OCI-LY1 (cell line): ENCODE data around the gene PRR36.

ENCODE experiments used
- H2AFZ ChIP-seq: fragments of 200-600 bp; sonication (generic), shearing (Covaris generic); 2 replicates; pipeline ENCODE4 v1.6.0; 2014; ENCODE audit warnings: antibody characterized with exemption, mild to moderate bottlenecking, low read length
- H3F3A ChIP-seq: fragments of 200-600 bp; sonication (generic), shearing (Covaris generic); 2 replicates; pipeline ENCODE4 v1.6.0; 2014; ENCODE audit warnings: mild to moderate bottlenecking, antibody characterized with exemption, low read length, moderate library complexity; ENCODE audit not compliant: insufficient read depth
- H3K27ac ChIP-seq: fragments of 200-600 bp; sonication (generic); 2 replicates; pipeline ENCODE4 v1.5.1; 2014; ENCODE audit warnings: low read length, mixed run types, mild to moderate bottlenecking, low read depth; ENCODE audit not compliant: poor library complexity, severe bottlenecking
- H3K27me3 ChIP-seq: fragments of 200-600 bp; sonication (generic); 2 replicates; pipeline ENCODE4 v1.6.0; 2014; ENCODE audit warnings: antibody characterized with exemption, mild to moderate bottlenecking, low read length, moderate library complexity; ENCODE audit not compliant: insufficient read depth
- H3K36me3 ChIP-seq: fragments of 200-600 bp; sonication (generic); 2 replicates; pipeline ENCODE4 v1.6.1; 2014; ENCODE audit warnings: mild to moderate bottlenecking, antibody characterized with exemption, low read length, moderate library complexity, mixed read lengths; ENCODE audit not compliant: insufficient read depth
- H3K4me1 ChIP-seq: fragments of 200-600 bp; sonication (generic); 2 replicates; pipeline ENCODE4 v1.5.1; 2014; ENCODE audit warnings: mild to moderate bottlenecking, low read length, moderate library complexity; ENCODE audit not compliant: insufficient read depth, severe bottlenecking
- H3K4me2 ChIP-seq: fragments of 200-600 bp; sonication (generic), shearing (Covaris generic); 2 replicates; pipeline ENCODE4 v1.6.1; 2014; ENCODE audit warnings: low read length
- H3K4me3 ChIP-seq: fragments of 200-600 bp; sonication (generic); 2 replicates; pipeline ENCODE4 v1.5.1; 2014; ENCODE audit warnings: low read length, low read depth, mild to moderate bottlenecking, mixed read lengths; ENCODE audit not compliant: poor library complexity, severe bottlenecking
- H3K79me2 ChIP-seq: fragments of 200-600 bp; shearing (Covaris generic); 2 replicates; pipeline ENCODE4 v1.6.1; 2016; ENCODE audit warnings: mixed run types, low read length, mixed read lengths; ENCODE audit not compliant: insufficient read depth
- H3K9ac ChIP-seq: fragments of 200-600 bp; sonication (generic), shearing (Covaris generic); 2 replicates; pipeline ENCODE4 v1.6.1; 2014; ENCODE audit warnings: mild to moderate bottlenecking, low read length, mixed read lengths
- H3K9me2 ChIP-seq: fragments of 200-600 bp; sonication (generic), shearing (Covaris generic); 2 replicates; pipeline ENCODE4 v1.6.1; 2014; ENCODE audit warnings: low read depth, mild to moderate bottlenecking, low read length, mixed read lengths
- H3K9me3 ChIP-seq: fragments of 200-600 bp; shearing (Covaris generic); 2 replicates; pipeline ENCODE4 v1.6.1; 2014; ENCODE audit warnings: low read length, mixed read lengths
- H4K20me1 ChIP-seq: fragments of 200-600 bp; sonication (generic), shearing (Covaris generic); 2 replicates; pipeline ENCODE4 v1.6.0; 2016; ENCODE audit warnings: mild to moderate bottlenecking, low read length; ENCODE audit not compliant: insufficient read depth
- EZH2 ChIP-seq: fragments of 200-600 bp; sonication (generic), shearing (Covaris generic); IDR thresholded peaks from 2 replicates; pipeline ENCODE4 v1.8.0; 2017; ENCODE audit warnings: borderline replicate concordance, mixed run types, mild to moderate bottlenecking, antibody characterized with exemption, low read length, moderate library complexity, mixed read lengths
- TF ChIP-seq, protein P1 (sequence below): fragments of 200-600 bp; sonication (generic), shearing (Covaris generic); IDR thresholded peaks from 2 replicates; pipeline ENCODE4 v1.5.1; 2017; ENCODE audit warnings: mild to moderate bottlenecking, antibody characterized with exemption, low read length, moderate library complexity, mixed read lengths

Gene PRR36

GRCh38 chr19:7911508-7912143, 37.4 kb upstream of the PRR36 start:
- no peak overlapping the region for H2AFZ ChIP-seq
- no peak overlapping the region for H3K4me2 ChIP-seq
- no peak overlapping the region for H3K27ac ChIP-seq
- H3K4me1 ChIP-seq = peaks cover 13% of the 10 kb centered on the region
- H3K9me2 ChIP-seq = no peaks in the 10 kb centered on the region
- peaks cover 36% of the 10 kb centered on the region for H3K36me3 ChIP-seq
- no peak for TF ChIP-seq EZH2
- TF ChIP-seq, protein P1, sequence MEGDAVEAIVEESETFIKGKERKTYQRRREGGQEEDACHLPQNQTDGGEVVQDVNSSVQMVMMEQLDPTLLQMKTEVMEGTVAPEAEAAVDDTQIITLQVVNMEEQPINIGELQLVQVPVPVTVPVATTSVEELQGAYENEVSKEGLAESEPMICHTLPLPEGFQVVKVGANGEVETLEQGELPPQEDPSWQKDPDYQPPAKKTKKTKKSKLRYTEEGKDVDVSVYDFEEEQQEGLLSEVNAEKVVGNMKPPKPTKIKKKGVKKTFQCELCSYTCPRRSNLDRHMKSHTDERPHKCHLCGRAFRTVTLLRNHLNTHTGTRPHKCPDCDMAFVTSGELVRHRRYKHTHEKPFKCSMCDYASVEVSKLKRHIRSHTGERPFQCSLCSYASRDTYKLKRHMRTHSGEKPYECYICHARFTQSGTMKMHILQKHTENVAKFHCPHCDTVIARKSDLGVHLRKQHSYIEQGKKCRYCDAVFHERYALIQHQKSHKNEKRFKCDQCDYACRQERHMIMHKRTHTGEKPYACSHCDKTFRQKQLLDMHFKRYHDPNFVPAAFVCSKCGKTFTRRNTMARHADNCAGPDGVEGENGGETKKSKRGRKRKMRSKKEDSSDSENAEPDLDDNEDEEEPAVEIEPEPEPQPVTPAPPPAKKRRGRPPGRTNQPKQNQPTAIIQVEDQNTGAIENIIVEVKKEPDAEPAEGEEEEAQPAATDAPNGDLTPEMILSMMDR = no peak
- no peaks in the 10 kb centered on the region for H3K9me3 ChIP-seq
- H3K9ac ChIP-seq = no peak overlapping the region
- no peaks in the 10 kb centered on the region for H3F3A ChIP-seq
- no peak overlapping the region for H3K4me3 ChIP-seq
- H4K20me1 ChIP-seq = no peaks in the 10 kb centered on the region
- H3K79me2 ChIP-seq = no peaks in the 10 kb centered on the region
- peaks cover 4% of the 10 kb centered on the region; the same call in 1 of the 2 replicates for H3K27me3 ChIP-seq

DNA sequence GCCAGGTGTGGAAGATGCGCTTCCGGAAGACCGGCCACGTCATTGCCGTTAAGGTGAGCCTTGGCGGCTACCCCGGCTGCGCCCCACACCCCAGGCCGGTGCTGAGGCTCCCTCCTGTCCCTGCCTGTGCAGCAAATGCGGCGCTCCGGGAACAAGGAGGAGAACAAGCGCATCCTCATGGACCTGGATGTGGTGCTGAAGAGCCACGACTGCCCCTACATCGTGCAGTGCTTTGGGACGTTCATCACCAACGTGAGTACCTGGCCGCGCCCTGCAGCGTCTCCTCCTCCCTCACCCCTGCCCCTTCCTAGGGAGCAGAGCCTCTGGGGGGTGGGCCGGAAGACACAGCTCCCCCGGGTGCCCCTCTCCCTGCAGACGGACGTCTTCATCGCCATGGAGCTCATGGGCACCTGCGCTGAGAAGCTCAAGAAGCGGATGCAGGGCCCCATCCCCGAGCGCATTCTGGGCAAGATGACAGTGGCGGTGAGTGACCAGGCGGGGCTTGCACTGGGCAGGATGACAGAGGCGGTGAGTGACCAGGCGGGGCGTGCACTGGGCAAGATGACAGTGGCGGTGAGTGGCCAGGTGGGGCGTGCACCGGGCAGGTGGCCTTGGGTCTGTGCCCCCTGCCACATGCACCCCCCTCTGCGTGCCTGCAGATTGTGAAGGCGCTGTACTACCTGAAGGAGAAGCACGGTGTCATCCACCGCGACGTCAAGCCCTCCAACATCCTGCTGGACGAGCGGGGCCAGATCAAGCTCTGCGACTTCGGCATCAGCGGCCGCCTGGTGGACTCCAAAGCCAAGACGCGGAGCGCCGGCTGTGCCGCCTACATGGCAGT, 36.4 kb upstream of the PRR36 start:
- no peaks in the 10 kb centered on the region for H3K9me3 ChIP-seq
- no peaks in the 10 kb centered on the region for H3K79me2 ChIP-seq
- H3K4me3 ChIP-seq = no peak overlapping the region
- no peaks in the 10 kb centered on the region for H3F3A ChIP-seq
- TF ChIP-seq, protein P1 = no peak
- TF ChIP-seq EZH2 = no peak
- no peaks in the 10 kb centered on the region for H3K9me2 ChIP-seq
- no peak overlapping the region for H3K4me2 ChIP-seq
- peaks cover 4% of the 10 kb centered on the region; the same call in 1 of the 2 replicates for H3K27me3 ChIP-seq
- H2AFZ ChIP-seq = no peak overlapping the region
- peaks cover 3% of the 10 kb centered on the region for H3K4me1 ChIP-seq
- no peak overlapping the region for H3K9ac ChIP-seq
- peaks cover 43% of the 10 kb centered on the region for H3K36me3 ChIP-seq
- no peaks in the 10 kb centered on the region for H4K20me1 ChIP-seq
- H3K27ac ChIP-seq = no peak overlapping the region

GRCh38 chr19:7909471-7910067, 35.4 kb upstream of the PRR36 start:
- H3K4me1 ChIP-seq = peaks cover 11% of the 10 kb centered on the region
- H4K20me1 ChIP-seq = no peaks in the 10 kb centered on the region
- TF ChIP-seq, protein P1 = no peak
- TF ChIP-seq EZH2 = no peak
- H3K79me2 ChIP-seq = peaks cover 4% of the 10 kb centered on the region
- no peak overlapping the region for H3K4me3 ChIP-seq
- H3K9me2 ChIP-seq = no peaks in the 10 kb centered on the region
- H2AFZ ChIP-seq = no peak overlapping the region
- no peaks in the 10 kb centered on the region for H3F3A ChIP-seq
- H3K27me3 ChIP-seq = no peaks in the 10 kb centered on the region; the same call in 1 of the 2 replicates
- H3K4me2 ChIP-seq = no peak overlapping the region
- no peak overlapping the region for H3K27ac ChIP-seq
- H3K9me3 ChIP-seq = no peaks in the 10 kb centered on the region
- H3K36me3 ChIP-seq = peaks cover 44% of the 10 kb centered on the region
- no peak overlapping the region for H3K9ac ChIP-seq
